ENCODE results near the gene TSPAN17.

Gene TSPAN17

GRCh38 chr5:176653401-176654385, 6.4 kb downstream of the TSPAN17 start:
- DNase-seq, result no peak
- TF ChIP-seq POLR2A (IDR thresholded peaks at IDR 0.05; ENCODE audit: low read length), result no peak
- no peak for TF ChIP-seq GATA1 (IDR thresholded peaks at IDR 0.05; ENCODE audit: low read depth, low read length)

DNA sequence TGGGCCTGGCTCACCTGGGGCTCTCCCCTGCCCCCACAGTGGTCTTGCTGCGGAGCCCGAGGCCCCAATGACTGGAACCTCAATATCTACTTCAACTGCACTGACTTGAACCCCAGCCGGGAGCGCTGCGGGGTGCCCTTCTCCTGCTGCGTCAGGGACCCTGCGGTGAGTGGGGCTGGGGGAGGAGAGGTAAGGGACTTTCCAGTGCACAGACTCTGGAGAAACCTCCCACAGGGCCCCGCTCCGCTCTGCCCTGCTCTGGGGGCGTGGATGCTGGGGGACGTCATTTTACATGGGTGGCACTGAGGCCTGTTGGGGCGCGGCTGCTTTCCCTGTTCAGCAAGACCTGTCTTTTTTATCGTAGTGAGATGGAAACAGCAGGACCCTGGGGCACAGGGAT, 7.6 kb downstream of the TSPAN17 start:
- TF ChIP-seq POLR2A (IDR thresholded peaks at IDR 0.05; ENCODE audit: low read length) (no peak), GATA1 (IDR thresholded peaks at IDR 0.05; ENCODE audit: low read depth, low read length) (no peak)
- DNase-seq, result no peak

GRCh38 chr5:176656467-176656990, 9.2 kb downstream of the TSPAN17 start:
- TF ChIP-seq POLR2A (IDR thresholded peaks at IDR 0.05; ENCODE audit: low read length) (no peak), GATA1 (IDR thresholded peaks at IDR 0.05; ENCODE audit: low read depth, low read length) (no peak)
- DNase-seq, result no peak

DNA sequence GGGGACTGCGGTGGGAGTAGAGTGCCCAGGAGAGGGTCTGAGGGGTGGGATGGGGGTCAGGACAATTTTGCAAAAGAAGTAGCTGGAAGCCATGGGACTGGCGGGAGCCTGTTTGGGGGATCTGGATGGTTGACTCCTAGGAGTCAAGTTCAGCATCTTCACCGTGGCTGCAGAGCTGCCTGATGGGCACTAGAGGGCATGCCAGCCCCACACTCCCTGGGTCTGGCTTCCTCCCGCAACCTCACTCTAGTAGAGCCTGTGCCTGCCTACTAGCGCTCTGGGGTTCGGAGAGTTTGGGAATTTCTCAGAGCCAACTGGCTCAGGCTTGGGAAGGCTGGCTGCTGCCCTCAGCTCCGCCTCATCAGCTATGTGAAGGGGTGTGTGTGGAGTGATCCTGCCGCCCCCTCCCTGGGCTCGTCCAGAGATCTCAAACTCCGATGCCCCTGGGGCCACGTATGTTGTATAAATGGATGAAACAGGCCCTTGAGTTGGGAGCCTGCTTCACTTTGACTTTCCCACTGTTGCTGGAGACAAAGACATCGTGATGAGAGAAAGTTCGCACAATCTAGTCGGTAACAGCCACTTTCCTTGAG, 10.8 kb downstream of the TSPAN17 start:
- no peak for TF ChIP-seq POLR2A (IDR thresholded peaks at IDR 0.05; ENCODE audit: low read length)
- TF ChIP-seq GATA1 (IDR thresholded peaks at IDR 0.05; ENCODE audit: low read depth, low read length), result no peak

GRCh38 chr5:176658817-176659511, 11.7 kb downstream of the TSPAN17 start:
- TF ChIP-seq POLR2A (IDR thresholded peaks at IDR 0.05; ENCODE audit: low read length), result peak; percentile 25
- TF ChIP-seq GATA1 (IDR thresholded peaks at IDR 0.05; ENCODE audit: low read depth, low read length), result no peak
- DNase-seq, result no peak

More for the DNA sequence above, 10.8 kb downstream of the TSPAN17 start:
- DNase-seq, result peak; percentile 66 to 74

GRCh38 chr5:176659512-176659839, 12.2 kb downstream of the TSPAN17 start:
- no peak for TF ChIP-seq POLR2A (IDR thresholded peaks at IDR 0.05; ENCODE audit: low read length)
- no peak for TF ChIP-seq GATA1 (IDR thresholded peaks at IDR 0.05; ENCODE audit: low read depth, low read length)
- no peak for DNase-seq

DNA sequence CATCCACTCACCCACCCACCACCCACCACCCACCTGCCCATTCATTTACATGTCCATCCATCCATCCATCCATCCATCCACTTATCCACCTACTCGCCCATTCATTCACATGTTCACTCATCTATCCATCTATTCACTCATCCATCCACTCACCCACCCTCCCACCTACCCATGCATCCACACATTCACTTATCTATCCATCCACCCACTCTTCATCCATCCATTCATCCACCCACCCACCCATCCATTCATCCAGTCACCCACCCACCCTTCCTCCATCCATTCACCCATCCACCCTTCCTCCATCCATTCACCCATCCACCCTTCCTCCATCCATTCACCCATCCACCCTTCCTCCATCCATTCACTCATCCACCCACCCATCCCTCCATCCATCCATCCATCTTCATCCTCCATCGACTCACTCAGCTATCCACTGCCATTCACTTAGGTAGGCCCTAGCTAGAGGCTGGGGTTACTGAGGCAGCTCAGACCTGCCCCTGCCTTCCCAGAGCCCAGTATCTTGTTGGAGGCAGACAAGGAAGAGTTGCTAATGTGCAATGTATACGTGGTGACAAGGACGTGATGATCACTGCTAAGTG, 12.7 kb downstream of the TSPAN17 start:
- no peak for TF ChIP-seq GATA1 (IDR thresholded peaks at IDR 0.05; ENCODE audit: low read depth, low read length)
- TF ChIP-seq POLR2A (IDR thresholded peaks at IDR 0.05; ENCODE audit: low read length), result no peak
- no peak for DNase-seq

DNA sequence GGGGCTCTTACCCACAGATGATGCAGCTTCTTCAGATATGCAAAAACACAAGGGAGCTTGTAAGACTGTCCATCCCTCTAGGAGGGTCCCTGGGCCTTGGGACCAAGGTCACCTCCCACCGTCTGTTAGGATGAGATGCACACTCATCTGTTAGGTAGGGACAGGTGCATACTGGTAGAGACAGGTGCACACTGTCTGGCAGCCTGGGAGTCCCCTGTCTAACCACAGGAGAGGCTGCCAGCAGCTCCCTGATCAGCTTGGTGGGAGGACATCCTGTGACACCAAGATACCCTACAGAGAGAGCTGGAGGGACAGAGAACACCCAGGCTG, 13.2 kb downstream of the TSPAN17 start:
- no peak for DNase-seq
- TF ChIP-seq POLR2A (IDR thresholded peaks at IDR 0.05; ENCODE audit: low read length), result no peak

DNA sequence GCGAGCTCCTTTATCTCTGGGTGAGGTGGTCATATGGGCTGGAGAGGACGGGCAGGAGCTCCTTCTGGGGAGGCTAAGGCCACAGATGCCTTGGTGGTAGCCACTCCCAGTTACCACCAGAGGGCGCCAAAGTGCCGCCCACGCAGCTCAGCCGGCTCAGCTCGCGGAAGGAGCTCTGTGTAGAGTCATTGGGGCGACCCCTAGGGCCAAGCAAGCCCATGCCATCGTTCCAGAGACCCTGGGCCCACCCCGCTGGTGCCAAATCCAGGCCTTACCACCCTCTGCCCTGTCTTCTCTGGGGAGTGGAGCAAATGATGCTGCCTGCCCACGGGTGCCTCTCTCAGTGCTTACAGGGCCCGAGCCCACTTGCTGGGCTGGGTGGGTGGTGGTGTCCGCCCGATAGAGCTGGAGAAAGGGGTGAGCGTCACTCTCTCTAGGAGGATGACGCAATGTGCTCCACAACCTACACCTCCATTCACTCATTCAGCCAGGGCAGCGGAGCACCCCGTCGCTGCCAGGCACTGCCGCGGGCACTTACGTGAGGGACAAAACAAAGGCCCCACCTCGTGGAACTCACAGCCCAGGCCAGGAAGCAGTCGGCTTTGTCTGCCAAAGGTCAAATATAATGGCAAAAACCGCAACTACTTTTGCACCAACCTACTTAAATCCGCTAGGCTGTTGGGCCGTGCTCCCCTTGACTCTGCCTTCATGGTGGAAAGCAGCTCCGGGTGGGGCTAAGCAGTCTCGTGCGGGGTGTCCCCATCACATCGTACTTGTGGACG, 13.8 kb downstream of the TSPAN17 start:
- no peak for TF ChIP-seq POLR2A (IDR thresholded peaks at IDR 0.05; ENCODE audit: low read length)
- TF ChIP-seq GATA1 (IDR thresholded peaks at IDR 0.05; ENCODE audit: low read depth, low read length), result no peak
- peak; percentile 81 to 89 for DNase-seq

- DNase-seq, result no peak
- TF ChIP-seq POLR2A (IDR thresholded peaks at IDR 0.05; ENCODE audit: low read length) (no peak), GATA1 (IDR thresholded peaks at IDR 0.05; ENCODE audit: low read depth, low read length) (no peak)
These were observed 14.4 kb downstream of the TSPAN17 start for GRCh38 chr5:176661676-176662075.

- TF ChIP-seq GATA1 (IDR thresholded peaks at IDR 0.05; ENCODE audit: low read depth, low read length), result no peak
- TF ChIP-seq POLR2A (IDR thresholded peaks at IDR 0.05; ENCODE audit: low read length), result no peak
- no peak for DNase-seq
These were observed 15.4 kb downstream of the TSPAN17 start for GRCh38 chr5:176662371-176663333.

GRCh38 chr5:176663566-176663965, 16.3 kb downstream of the TSPAN17 start:
- TF ChIP-seq GATA1 (IDR thresholded peaks at IDR 0.05; ENCODE audit: low read depth, low read length), result no peak
- no peak for TF ChIP-seq POLR2A (IDR thresholded peaks at IDR 0.05; ENCODE audit: low read length)
- DNase-seq, result no peak
